ENCODE results near the gene SYT12. TPM values are rescaled to one million over a fixed set of nuclear protein-coding genes. Genes with fewer than 3 reads are reported as not detected.
A peak's percentile ranks its signal among the peaks of the same experiment; 100 is the strongest.

The SYT12 gene
- total RNA-seq, 1 donor from 2014 or later, result 0.67 TPM

DNA sequence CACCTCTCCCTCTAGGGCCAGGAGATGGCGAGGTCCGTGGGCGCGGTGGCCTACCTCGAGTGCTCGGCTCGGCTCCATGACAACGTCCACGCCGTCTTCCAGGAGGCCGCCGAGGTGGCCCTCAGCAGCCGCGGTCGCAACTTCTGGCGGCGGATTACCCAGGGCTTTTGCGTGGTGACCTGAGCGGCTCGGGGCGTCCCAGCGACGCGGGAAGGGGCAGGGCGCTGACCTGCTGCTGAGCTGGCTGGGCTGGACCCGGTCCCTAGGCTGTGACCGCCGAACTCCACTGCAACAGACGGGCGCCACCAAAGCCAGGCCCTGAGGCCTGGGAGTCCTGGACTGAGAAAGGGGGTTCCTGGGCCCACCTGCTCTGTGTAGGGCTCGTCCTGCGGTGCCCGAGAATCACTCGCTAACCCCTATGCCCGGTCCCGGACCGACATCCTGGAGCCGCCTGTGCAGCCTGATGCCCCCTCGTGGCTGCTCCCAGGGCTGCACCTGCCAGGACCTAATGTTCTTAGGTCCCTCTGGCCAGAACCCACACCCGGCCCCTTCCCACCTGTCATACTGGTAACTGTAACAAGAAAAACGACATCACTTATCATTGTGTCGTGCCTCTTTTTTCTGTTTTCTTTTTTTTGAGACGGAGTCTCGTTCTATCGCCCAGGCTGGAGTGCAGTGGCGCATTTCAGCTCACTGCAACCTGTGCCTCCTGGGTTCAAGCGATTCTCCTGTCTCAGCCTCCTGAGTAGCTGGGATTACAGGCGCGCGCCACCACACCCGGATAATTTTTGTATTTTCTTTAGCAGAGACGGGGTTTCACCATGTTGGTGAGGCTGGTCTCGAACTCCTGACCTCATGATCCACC, 48.7 kb downstream of the SYT12 start:
- Histone ChIP-seq H4K20me1 (ENCODE audit: low read depth) (no peaks in the 10 kb centered on the region), H3K27ac (no peak overlapping the region), H3K9ac (no peak overlapping the region), H3K79me2 (ENCODE audit: low read depth) (no peaks in the 10 kb centered on the region), H3K9me3 (ENCODE audit: low read depth) (no peaks in the 10 kb centered on the region), H3K4me2 (peak overlapping the region; percentile 68), H3K36me3 (no peaks in the 10 kb centered on the region), H3K27me3 (no peaks in the 10 kb centered on the region), H3K4me1 (no peaks in the 10 kb centered on the region), H3F3A (ENCODE audit: low read depth) (no peaks in the 10 kb centered on the region), H2AFZ (replicated peaks) (peak overlapping the region; percentile 66), H3K4me3 (peak overlapping the region; percentile 31)
- no peak overlapping the region for H3K4me3 Mint-ChIP-seq
- no peaks in the 10 kb centered on the region for H3K4me1 Mint-ChIP-seq
- no peaks in the 10 kb centered on the region for H3K9me3 Mint-ChIP-seq
- no peaks in the 10 kb centered on the region for H3K36me3 Mint-ChIP-seq
- peak overlapping the region; percentile 63 for H3K27ac Mint-ChIP-seq
- peaks cover 12% of the 10 kb centered on the region for H3K27me3 Mint-ChIP-seq (ENCODE audit: insufficient read depth, low read depth)
- DNase-seq (ENCODE audit: low spot score), result peak; percentile 89
- TF ChIP-seq EZH2 (IDR thresholded peaks at IDR 0.05), result no peak
- TF ChIP-seq, protein P1, sequence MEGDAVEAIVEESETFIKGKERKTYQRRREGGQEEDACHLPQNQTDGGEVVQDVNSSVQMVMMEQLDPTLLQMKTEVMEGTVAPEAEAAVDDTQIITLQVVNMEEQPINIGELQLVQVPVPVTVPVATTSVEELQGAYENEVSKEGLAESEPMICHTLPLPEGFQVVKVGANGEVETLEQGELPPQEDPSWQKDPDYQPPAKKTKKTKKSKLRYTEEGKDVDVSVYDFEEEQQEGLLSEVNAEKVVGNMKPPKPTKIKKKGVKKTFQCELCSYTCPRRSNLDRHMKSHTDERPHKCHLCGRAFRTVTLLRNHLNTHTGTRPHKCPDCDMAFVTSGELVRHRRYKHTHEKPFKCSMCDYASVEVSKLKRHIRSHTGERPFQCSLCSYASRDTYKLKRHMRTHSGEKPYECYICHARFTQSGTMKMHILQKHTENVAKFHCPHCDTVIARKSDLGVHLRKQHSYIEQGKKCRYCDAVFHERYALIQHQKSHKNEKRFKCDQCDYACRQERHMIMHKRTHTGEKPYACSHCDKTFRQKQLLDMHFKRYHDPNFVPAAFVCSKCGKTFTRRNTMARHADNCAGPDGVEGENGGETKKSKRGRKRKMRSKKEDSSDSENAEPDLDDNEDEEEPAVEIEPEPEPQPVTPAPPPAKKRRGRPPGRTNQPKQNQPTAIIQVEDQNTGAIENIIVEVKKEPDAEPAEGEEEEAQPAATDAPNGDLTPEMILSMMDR (IDR thresholded peaks at IDR 0.05), result peak; percentile 87

DNA sequence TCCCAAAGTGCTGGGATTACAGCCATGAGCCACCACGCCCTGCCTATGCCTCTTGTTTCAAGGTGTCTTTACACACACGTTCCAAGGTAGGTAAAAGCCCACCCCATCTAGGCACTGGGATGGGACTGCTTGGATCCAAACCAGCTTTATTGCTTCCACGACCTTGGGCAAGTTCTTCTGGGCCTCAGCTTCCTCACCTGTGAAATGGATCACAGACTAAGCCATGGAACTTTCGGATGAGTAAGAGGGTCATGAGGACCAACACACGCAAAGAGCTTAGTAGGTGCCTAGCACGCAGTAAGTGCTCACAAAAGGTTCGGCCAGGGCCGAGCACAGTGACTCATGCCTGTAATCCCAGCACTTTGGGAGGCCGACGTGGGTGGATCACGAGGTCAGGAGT, 49.4 kb downstream of the SYT12 start:
- DNase-seq (ENCODE audit: low spot score), result no peak
- no peaks in the 10 kb centered on the region for H3K9me3 Mint-ChIP-seq
- H3K4me2 ChIP-seq, result no peak overlapping the region
- no peaks in the 10 kb centered on the region for H3K9me3 ChIP-seq (ENCODE audit: low read depth)
- H3K27me3 Mint-ChIP-seq (ENCODE audit: insufficient read depth, low read depth), result peaks cover 12% of the 10 kb centered on the region
- H3K27ac ChIP-seq, result no peak overlapping the region
- no peaks in the 10 kb centered on the region for H3K4me1 Mint-ChIP-seq
- TF ChIP-seq, protein P1 (IDR thresholded peaks at IDR 0.05), result no peak
- TF ChIP-seq EZH2 (IDR thresholded peaks at IDR 0.05), result no peak
- TF ChIP-seq EZH2phosphoT487 (IDR thresholded peaks at IDR 0.05), result no peak
- no peak overlapping the region for H2AFZ ChIP-seq (replicated peaks)
- no peaks in the 10 kb centered on the region for H3K27me3 ChIP-seq
- no peaks in the 10 kb centered on the region for H3F3A ChIP-seq (ENCODE audit: low read depth)
- no peak overlapping the region for H3K9ac ChIP-seq
- no peak overlapping the region for H3K4me3 Mint-ChIP-seq
- H4K20me1 ChIP-seq (ENCODE audit: low read depth), result no peaks in the 10 kb centered on the region
- H3K79me2 ChIP-seq (ENCODE audit: low read depth), result no peaks in the 10 kb centered on the region
- no peak overlapping the region for H3K4me3 ChIP-seq
- H3K36me3 Mint-ChIP-seq, result no peaks in the 10 kb centered on the region
- no peak overlapping the region for H3K27ac Mint-ChIP-seq
- H3K36me3 ChIP-seq, result no peaks in the 10 kb centered on the region
- no peaks in the 10 kb centered on the region for H3K4me1 ChIP-seq

DNA sequence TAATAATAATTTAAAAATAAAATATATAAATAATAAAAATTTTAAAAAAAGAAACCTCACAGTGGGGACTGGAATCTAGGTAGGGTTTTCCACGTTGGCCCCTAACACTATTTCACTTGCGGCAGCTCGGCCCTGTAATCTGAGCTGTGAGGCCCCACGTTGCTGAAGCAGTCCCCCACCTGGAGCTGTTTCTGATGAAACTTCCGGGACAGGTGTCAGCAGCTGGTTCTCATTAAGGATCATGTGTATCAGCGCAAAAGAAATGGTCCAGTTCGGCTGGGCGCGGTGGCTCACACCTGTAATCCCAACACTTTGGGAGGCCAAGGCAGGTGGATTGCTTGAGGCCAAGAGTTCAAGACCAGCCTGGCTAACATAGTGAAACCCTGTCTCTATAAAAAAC, 51.0 kb downstream of the SYT12 start:
- peaks cover 3% of the 10 kb centered on the region for H3K4me1 ChIP-seq
- H3K27me3 Mint-ChIP-seq (ENCODE audit: insufficient read depth, low read depth), result peaks cover 9% of the 10 kb centered on the region

More for the DNA sequence above, 51.0 kb downstream of the SYT12 start:
- Histone ChIP-seq H3K9me3 (ENCODE audit: low read depth) (no peaks in the 10 kb centered on the region), H3K36me3 (no peaks in the 10 kb centered on the region), H3K27ac (no peak overlapping the region), H2AFZ (replicated peaks) (no peak overlapping the region), H3F3A (ENCODE audit: low read depth) (no peaks in the 10 kb centered on the region), H3K79me2 (ENCODE audit: low read depth) (no peaks in the 10 kb centered on the region), H3K4me3 (no peak overlapping the region), H4K20me1 (ENCODE audit: low read depth) (no peaks in the 10 kb centered on the region), H3K9ac (no peak overlapping the region), H3K27me3 (no peaks in the 10 kb centered on the region), H3K4me2 (no peak overlapping the region)
- Mint-ChIP-seq H3K36me3 (no peaks in the 10 kb centered on the region), H3K27ac (no peak overlapping the region), H3K9me3 (no peaks in the 10 kb centered on the region), H3K4me3 (no peak overlapping the region), H3K4me1 (peaks cover 5% of the 10 kb centered on the region)
- DNase-seq (ENCODE audit: low spot score), result no peak
- TF ChIP-seq EZH2 (IDR thresholded peaks at IDR 0.05) (no peak), EZH2phosphoT487 (IDR thresholded peaks at IDR 0.05) (no peak)
- TF ChIP-seq, protein P1 (IDR thresholded peaks at IDR 0.05), result no peak

Measured in neural progenitor cell (in vitro differentiated cells).